OCI-LY1 (cell line): Measurements from ENCODE around the gene SLAMF1.

Experiments
- EZH2 ChIP-seq: fragments of 200-600 bp; sonication (generic), shearing (Covaris generic); IDR thresholded peaks from 2 replicates; pipeline ENCODE4 v1.8.0; 2017; ENCODE audit warnings: borderline replicate concordance, mixed run types, mild to moderate bottlenecking, antibody characterized with exemption, low read length, moderate library complexity, mixed read lengths
- TF ChIP-seq, protein P1 (sequence below): fragments of 200-600 bp; sonication (generic), shearing (Covaris generic); IDR thresholded peaks from 2 replicates; pipeline ENCODE4 v1.5.1; 2017; ENCODE audit warnings: mild to moderate bottlenecking, antibody characterized with exemption, low read length, moderate library complexity, mixed read lengths

- TF ChIP-seq, protein P1, sequence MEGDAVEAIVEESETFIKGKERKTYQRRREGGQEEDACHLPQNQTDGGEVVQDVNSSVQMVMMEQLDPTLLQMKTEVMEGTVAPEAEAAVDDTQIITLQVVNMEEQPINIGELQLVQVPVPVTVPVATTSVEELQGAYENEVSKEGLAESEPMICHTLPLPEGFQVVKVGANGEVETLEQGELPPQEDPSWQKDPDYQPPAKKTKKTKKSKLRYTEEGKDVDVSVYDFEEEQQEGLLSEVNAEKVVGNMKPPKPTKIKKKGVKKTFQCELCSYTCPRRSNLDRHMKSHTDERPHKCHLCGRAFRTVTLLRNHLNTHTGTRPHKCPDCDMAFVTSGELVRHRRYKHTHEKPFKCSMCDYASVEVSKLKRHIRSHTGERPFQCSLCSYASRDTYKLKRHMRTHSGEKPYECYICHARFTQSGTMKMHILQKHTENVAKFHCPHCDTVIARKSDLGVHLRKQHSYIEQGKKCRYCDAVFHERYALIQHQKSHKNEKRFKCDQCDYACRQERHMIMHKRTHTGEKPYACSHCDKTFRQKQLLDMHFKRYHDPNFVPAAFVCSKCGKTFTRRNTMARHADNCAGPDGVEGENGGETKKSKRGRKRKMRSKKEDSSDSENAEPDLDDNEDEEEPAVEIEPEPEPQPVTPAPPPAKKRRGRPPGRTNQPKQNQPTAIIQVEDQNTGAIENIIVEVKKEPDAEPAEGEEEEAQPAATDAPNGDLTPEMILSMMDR = no peak
- TF ChIP-seq EZH2 = no peak
These were observed 18.7 kb upstream of the SLAMF1 start for GRCh38 chr1:160665330-160666078.
